ENCODE data around the gene PSMG1. TPM values are rescaled to one million over a fixed set of nuclear protein-coding genes. Genes with fewer than 3 reads are reported as not detected.
"Not testable (repeated sequence)": the region's sequence is repeated elsewhere in the genome, so short reads cannot be mapped to it uniquely, and the experiment has no call there.

PSMG1 gene
- total RNA-seq, 2 experiments from 2014 or later, result 121 TPM

GRCh38 chr21:39168800-39169199, 14.5 kb downstream of the PSMG1 start:
- ChIA-PET CTCF (no interaction called here), POLR2A (no interaction called here)

DNA sequence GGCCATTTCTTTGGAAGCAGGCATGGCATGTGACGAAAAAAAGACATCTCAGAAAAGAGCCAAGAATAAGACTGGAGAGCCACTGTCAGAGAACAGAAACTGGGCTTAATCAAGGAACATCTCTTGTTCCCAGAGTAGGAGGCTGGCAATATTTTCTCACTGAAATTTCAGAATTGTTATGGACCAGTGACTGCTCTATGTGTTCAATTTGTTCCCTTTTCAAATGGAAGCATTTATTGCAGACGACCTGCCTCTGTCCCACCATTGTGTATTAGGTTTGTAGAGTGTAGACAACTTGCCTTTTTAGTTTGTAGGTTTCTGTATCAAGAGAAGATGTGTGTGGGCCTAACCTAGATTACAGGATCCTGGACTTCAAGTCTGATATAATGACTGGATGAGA, 18.7 kb downstream of the PSMG1 start:
- ChIA-PET CTCF (no interaction called here), POLR2A (no interaction called here)

- ChIA-PET CTCF (no interaction called here), POLR2A (no interaction called here)
Measured at GRCh38 chr21:39161064-39161463, 22.2 kb downstream of the PSMG1 start.

- ChIA-PET POLR2A (no interaction called here), CTCF (no interaction called here)
Measured at GRCh38 chr21:39159342-39160063, 23.7 kb downstream of the PSMG1 start.

DNA sequence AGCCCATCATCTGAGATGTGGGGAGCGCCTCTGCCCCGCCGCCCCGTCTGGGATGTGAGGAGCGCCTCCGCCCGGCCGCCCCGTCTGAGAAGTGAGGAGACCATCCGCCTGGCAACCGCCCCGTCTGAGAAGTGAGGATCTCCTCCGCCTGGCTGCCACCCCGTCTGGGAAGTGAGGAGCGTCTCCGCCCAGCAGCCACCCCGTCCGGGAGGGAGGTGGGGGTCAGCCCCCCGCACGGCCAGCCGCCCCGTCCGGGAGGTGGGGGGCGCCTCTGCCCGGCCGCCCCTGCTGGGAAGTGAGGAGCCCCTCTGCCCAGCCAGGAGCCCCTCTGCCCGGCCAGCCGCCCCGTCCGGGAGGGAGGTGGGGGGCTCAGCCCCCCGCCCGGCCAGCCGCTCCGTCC, 26.0 kb downstream of the PSMG1 start:
- CTCF ChIA-PET, POLR2A ChIA-PET: not testable (repeated sequence)

GRCh38 chr21:39156024-39156423, 27.2 kb downstream of the PSMG1 start:
- CTCF ChIA-PET, result no interaction called here
- POLR2A ChIA-PET, result no interaction called here

GRCh38 chr21:39155578-39155977, 27.7 kb downstream of the PSMG1 start:
- ChIA-PET CTCF (no interaction called here), POLR2A (no interaction called here)

DNA sequence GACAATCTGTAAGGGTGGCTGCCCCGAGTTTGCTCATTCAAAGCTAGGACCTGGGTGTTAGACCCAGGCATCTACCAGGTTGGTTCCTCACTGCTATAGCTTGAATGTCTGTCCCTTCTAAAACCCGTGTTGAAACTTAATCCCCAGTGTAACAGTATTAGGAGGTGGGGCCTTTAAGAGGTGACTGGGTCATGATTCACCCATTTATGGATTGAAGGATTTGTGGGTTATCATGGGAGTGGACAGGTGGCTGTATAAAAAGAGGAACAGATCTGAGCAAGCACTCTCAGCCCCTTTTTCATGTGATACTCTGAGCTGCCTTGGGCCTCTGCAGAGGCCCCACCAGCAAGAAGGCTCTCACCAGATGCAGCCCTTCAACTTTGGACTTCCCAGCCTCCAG, 29.4 kb downstream of the PSMG1 start:
- ChIA-PET CTCF (interaction anchor here (0.5 kb wide), 1 partner anchor 422 kb away, joined by 3 read pairs; no protein-coding TSS in a partner anchor), POLR2A (no interaction called here)

- ChIA-PET CTCF (interaction anchor here (0.5 kb wide), 1 partner anchor 422 kb away, joined by 3 read pairs; no protein-coding TSS in a partner anchor), POLR2A (no interaction called here)
Measured at GRCh38 chr21:39153373-39153772, 29.9 kb downstream of the PSMG1 start.

DNA sequence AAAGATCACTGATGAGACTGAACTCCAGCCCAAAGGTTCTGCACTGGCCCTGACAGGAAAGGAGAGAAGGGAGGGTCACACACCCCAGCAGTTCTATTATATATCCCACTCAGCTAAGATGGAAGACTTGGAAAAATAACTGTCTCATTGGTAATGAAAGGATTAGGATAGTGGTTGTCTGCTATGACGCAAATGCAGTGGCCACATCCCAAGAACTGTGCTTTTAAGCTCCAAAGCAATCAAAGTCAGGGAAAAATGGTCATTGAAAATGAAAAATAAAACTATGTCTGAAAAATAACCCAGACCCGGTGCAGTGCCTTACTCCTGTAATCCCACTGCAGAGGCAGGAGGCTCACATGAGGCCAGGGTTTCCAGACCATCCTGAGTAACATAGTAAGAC, 31.0 kb downstream of the PSMG1 start:
- ChIA-PET POLR2A (no interaction called here), CTCF (interaction anchor here (0.6 to 1.0 kb wide), 2 partner anchors 20 to 345 kb away, joined by 3 read pairs; no protein-coding TSS in a partner anchor)

DNA sequence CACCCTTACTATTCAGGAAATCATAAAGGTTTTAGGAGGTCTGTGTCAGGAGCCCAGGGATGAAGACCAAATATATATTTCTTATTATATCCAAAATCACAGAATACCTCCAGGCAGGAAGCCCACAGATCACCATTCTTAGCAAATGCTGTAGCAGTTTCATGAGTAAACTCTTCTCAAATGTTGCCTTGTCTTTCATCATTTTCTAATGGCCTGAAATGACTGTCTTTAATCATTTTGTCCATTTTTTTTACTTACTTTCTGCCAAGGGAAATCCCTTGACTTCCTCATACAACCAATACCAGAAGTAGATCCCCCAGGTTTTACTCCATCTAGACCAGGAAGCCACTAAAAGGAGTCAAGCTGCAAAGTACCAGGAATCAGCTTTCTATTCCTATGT, 32.4 kb downstream of the PSMG1 start:
- ChIA-PET CTCF (interaction anchor here (0.6 kb wide), 1 partner anchor 13 kb away, joined by 3 read pairs; no protein-coding TSS in a partner anchor), POLR2A (no interaction called here)

DNA sequence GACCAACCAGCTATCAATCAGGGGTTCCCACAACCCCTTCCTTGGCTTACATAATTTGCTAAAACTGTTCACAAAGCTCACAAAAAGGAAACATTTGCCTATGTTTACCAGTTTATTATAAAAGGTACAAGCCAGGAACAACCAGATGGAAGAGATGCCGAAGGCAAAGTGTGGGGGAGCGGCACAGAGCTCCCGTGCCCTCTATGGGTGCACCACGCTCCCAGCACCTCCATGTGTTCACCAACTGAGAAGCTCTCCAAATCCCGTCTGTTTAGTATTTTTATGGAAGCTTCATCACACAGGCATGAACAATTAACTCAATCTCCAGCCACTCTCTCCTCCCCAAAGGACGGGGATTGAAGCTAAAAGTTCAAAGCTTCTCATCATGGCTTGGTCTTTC, 32.9 kb downstream of the PSMG1 start:
- CTCF ChIA-PET, result no interaction called here
- POLR2A ChIA-PET, result no interaction called here

DNA sequence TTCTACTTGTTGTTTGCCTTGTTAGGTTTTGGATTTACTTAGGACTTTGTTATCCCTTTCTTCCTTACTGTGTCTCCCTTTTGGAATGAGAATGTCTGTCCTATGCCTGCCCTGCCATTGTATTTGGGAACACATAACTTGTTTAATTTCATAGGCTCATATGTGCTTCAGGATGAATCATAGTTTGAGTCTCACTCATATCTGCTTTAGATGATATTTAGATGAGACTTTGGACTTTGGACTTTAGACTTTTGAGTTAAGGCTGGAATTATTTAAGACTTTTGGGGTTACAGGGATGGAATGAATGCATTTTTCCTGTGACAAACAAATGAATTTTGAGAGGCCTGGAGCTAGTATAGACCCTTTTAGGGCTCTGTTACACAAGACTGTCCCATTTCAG, 33.4 kb downstream of the PSMG1 start:
- ChIA-PET POLR2A (no interaction called here), CTCF (no interaction called here)

DNA sequence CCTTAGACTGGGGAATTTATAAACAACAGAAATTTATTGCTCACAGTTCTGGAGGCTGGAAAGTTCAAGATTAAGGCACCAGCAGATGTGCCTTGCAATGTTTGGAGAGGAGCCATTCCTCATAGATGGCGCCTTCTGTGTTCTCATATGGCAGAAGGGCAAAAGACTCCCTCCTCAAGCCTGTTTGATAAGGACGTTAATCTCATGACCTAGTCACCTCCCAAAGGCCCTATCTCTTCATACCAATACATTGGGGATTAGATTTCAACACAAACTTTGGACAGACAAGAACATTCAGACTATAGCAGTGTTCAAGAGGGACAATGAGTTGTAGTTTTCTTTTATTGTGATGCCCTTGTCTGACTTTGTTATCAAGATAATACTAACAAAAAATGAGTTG, 34.3 kb downstream of the PSMG1 start:
- ChIA-PET CTCF (no interaction called here), POLR2A (no interaction called here)

GRCh38 chr21:39144191-39144590, 39.1 kb downstream of the PSMG1 start:
- ChIA-PET CTCF (no interaction called here), POLR2A (no interaction called here)

- ChIA-PET CTCF (no interaction called here), POLR2A (no interaction called here)
Measured at GRCh38 chr21:39142972-39143371, 40.3 kb downstream of the PSMG1 start.

DNA sequence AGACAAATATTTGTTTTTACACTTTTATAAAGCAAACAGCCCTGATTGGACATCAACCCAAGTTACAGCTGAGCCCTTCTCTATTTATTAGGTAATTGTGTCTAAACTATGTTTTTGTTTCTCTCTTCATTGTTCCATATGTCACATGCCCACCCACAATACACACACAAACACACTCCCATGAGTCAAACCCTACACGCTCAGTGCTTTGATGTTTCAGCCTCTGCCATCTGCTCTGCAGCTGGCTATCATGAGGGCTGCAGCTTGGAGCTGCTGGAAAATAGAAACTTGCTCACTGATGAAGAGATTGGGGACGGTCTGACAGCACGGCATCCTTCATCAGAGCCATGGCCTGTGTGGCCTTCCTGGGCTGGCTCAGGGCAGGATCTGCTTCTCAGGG, 41.7 kb downstream of the PSMG1 start:
- ChIA-PET POLR2A (no interaction called here), CTCF (no interaction called here)

- POLR2A ChIA-PET, result no interaction called here
- CTCF ChIA-PET, result interaction anchor here (1.2 kb wide), 2 partner anchors 13 to 402 kb away, joined by 3 read pairs; no protein-coding TSS in a partner anchor
Measured at GRCh38 chr21:39137248-39138178, 45.7 kb downstream of the PSMG1 start.

DNA sequence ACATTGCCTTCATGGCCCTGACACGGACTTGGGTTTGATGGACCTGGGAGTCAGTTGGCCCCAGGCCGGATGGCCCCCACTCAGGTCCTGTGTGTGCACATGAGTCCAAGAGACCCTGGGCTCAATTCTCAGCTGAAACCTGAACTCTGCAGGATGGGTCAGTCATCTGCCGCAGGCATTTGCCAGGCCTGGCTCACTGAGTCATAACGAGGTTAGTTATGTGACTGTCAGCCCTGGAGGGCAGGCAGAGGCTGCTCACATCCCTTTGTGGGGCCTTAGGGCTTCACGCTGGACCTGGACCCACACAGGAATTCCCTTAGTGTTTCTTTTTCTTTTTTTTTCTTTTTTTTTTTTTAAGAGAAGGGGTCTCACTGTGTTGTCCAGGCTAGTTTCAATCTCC, 46.5 kb downstream of the PSMG1 start:
- POLR2A ChIA-PET, result no interaction called here
- CTCF ChIA-PET, result no interaction called here

- POLR2A ChIA-PET, CTCF ChIA-PET: not testable (repeated sequence)
Measured at GRCh38 chr21:39136138-39136537, 47.1 kb downstream of the PSMG1 start.

DNA sequence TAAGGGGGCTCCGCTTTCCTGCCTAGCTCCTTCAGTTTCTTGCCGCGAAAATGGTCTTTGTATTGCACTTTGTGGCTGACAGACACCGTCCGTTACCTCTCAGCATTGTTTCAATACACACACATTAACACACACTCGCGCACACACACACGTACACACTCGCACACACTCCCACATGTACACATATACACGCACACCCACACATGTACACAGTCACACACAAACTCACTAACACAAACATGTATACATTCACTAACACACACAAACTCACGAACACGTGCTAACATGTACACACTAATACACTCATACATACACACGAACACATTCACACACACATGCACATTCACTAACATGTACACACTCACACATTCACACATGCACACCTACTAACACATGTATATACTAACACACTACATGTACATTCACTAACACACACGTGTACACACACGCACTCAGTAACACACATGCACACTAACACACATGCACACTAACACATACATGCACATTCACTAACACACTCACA, 48.9 kb downstream of the PSMG1 start:
- ChIA-PET POLR2A (no interaction called here), CTCF (no interaction called here)
